ENCODE results near the gene NUP42. TPM values are rescaled to one million over a fixed set of nuclear protein-coding genes. Genes with fewer than 3 reads are reported as not detected.

The NUP42 gene
- total and polyA plus RNA-seq, 8 donors = 7.3 to 24.9 (median 10.9) TPM

DNA sequence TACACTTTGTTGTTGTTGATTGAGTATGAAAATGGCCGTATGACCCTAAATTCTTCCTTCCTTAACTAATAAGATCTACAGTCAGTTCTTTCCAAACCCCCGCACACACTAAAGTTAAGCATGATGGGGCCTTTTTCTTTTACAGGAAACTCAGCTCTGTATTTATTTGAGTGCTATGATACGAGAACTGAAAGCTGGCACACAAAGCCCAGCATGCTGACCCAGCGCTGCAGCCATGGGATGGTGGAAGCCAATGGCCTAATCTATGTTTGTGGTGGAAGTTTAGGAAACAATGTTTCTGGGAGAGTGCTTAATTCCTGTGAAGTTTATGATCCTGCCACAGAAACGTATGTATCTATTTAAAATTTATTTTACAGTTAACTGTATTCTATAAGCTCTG is 14.2 kb upstream of the NUP42 start:
- WGBS, 2 donors = 87 to 91% methylated on average over 5 of the region's 5 CpGs
- H3K4me3 ChIP-seq = no peak overlapping the region
- H3K9me3 ChIP-seq = no peaks in the 10 kb centered on the region
- DNase-seq = no peak
- FAIRE-seq = no peak
- no peaks in the 10 kb centered on the region for H3K4me1 ChIP-seq
- no peak for ATAC-seq
- H3K27ac ChIP-seq = no peak overlapping the region
- no peaks in the 10 kb centered on the region for H3K36me3 ChIP-seq
- intact Hi-C loops (cut with DNase I) = no loop called here
- H3K27me3 ChIP-seq = no peaks in the 10 kb centered on the region
- TF ChIP-seq, protein P1, sequence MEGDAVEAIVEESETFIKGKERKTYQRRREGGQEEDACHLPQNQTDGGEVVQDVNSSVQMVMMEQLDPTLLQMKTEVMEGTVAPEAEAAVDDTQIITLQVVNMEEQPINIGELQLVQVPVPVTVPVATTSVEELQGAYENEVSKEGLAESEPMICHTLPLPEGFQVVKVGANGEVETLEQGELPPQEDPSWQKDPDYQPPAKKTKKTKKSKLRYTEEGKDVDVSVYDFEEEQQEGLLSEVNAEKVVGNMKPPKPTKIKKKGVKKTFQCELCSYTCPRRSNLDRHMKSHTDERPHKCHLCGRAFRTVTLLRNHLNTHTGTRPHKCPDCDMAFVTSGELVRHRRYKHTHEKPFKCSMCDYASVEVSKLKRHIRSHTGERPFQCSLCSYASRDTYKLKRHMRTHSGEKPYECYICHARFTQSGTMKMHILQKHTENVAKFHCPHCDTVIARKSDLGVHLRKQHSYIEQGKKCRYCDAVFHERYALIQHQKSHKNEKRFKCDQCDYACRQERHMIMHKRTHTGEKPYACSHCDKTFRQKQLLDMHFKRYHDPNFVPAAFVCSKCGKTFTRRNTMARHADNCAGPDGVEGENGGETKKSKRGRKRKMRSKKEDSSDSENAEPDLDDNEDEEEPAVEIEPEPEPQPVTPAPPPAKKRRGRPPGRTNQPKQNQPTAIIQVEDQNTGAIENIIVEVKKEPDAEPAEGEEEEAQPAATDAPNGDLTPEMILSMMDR (IDR thresholded peaks at IDR 0.05) = no peak

DNA sequence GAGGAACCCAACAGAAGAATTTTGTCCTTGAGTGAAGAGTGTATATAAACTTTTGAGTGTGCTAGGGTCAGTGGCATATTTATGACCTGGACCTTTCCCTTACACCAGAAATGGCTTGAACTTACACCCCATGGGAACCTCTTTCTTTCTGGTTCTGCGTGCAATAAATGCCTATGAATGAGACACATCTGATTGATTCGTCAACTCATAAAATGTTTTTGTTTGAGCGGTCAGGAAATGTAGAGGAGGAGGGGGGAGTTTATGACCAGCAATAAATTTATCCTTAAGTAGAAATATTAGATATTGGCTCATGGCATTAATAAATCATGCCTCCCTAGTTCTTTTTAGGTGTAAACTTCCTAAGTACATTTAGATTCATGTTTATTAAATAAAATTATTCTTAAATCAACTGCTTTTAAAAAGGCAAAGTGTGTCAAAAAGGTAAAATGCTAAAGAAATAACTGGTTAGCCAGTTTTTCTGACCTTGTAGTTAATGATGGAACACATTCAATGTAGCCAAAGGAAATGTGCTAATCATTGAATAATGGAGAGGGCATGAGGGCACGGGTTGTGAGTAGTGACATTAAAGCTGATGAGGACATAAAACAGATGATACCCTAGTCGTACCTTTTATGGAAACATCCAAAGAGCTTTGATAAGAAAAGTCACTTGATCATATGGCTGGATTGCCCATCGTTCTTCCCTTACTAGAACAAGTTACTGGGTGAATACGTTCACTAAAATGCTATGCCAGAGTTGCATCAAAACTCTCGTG is 13.6 kb upstream of the NUP42 start:
- 88 to 92% methylated on average over 8 of the region's 8 CpGs for WGBS, 2 donors
- intact Hi-C loops (cut with DNase I) = no loop called here
- no peak for ATAC-seq

DNA sequence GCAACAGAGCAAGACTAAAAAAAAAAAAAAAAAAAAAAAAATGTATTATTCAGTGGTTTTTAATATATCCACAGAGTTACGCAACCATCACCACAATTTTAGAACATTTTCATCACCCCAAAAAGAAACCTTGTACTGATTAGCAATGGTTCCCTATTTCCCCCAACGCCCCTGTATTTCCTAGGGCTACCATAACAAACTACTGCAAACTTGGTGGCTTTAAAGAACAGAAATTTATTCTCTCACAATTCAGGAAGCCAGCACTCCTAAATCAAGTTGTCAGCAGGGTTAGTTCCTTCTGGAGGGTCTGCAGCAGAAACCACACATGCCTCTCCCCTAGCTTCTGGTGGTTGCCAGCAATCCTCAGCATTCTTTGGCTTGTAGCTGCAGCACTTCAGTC is 5.9 kb upstream of the NUP42 start:
- Histone ChIP-seq H3K9me3 (no peaks in the 10 kb centered on the region), H3K27me3 (no peaks in the 10 kb centered on the region), H3K4me1 (no peaks in the 10 kb centered on the region), H3K4me3 (no peak overlapping the region), H3K27ac (no peak overlapping the region), H3K36me3 (no peaks in the 10 kb centered on the region)
- intact Hi-C loops (cut with DNase I) = loop anchor here in 1 of 3 donors (10.0 kb wide), 1 partner anchor 61 kb away; no protein-coding TSS in a partner anchor
- FAIRE-seq = no peak
- 93 to 94% methylated on average over 2 of the region's 2 CpGs for WGBS, 2 donors
- DNase-seq = no peak
- TF ChIP-seq, protein P1 (IDR thresholded peaks at IDR 0.05) = no peak
- ATAC-seq = no peak

More for the DNA sequence above, 13.6 kb upstream of the NUP42 start:
- H3K4me3 ChIP-seq = no peak overlapping the region
- H3K9me3 ChIP-seq = no peaks in the 10 kb centered on the region
- H3K27ac ChIP-seq = no peak overlapping the region
- DNase-seq (no peak), FAIRE-seq (no peak)
- no peaks in the 10 kb centered on the region for H3K4me1 ChIP-seq
- TF ChIP-seq, protein P1 (IDR thresholded peaks at IDR 0.05) = no peak
- H3K27me3 ChIP-seq = no peaks in the 10 kb centered on the region
- H3K36me3 ChIP-seq = no peaks in the 10 kb centered on the region

DNA sequence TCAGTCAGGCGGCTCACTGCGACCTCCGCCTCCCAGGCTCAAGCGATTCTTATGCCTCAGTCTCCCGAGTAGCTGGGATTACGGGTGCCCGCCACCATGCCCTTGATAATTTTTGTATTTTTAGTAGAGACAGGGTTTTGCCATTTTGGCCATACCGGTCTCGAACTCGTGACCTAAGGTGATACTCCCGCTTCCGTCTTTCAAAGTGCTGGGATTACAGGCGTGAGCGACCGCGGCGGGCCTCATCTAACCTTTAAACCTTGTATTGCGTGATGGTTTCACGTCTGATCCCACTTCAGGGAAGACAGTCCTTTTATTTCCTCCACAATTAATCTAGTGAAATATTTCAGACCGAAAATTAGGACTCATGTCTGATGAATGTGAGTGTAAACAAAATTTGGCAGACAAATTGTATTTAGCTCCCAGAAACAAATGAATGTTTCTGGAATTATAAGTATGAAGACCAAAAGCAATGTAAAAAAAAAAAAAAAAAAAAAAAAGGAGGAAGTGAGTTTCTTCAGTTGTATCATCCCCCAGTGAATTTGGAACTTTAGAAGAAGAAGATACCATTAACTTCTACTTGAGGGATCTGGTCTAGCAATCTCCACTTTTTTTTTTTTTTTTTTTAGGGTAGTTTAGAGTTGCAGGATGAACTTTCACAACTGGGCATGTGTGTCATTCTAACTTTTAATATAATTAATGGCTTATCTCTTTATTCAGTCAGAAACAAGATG is 1.6 kb downstream of the NUP42 start:
- TF ChIP-seq, protein P1 (IDR thresholded peaks at IDR 0.05) = no peak
- intact Hi-C loops (cut with DNase I) = no loop called here
- Histone ChIP-seq H3K9me3 (no peaks in the 10 kb centered on the region), H3K27ac (no peak overlapping the region), H3K36me3 (peaks cover 0 to 28% (median 0%) of the 10 kb centered on the region in 3 donors), H3K27me3 (no peaks in the 10 kb centered on the region), H3K4me1 (peaks cover 0 to 16% (median 6%) of the 10 kb centered on the region in 3 donors), H3K4me3 (peak overlapping the region in 1 of 4 donors; percentile 90)
- no peak for DNase-seq
- 92% methylated on average over 20 of the region's 20 CpGs for WGBS, 2 donors
- no peak for FAIRE-seq
- no peak for ATAC-seq
